Inferior parietal cortex (tissue), 1 donor: ENCODE results near the gene UQCRC1.

Experiments used
- DNase-seq: peaks from one replicate; pipeline ENCODE4 v3.0.0-alpha.2; 2016; ENCODE audit errors: extremely low spot score

Gene UQCRC1

DNA sequence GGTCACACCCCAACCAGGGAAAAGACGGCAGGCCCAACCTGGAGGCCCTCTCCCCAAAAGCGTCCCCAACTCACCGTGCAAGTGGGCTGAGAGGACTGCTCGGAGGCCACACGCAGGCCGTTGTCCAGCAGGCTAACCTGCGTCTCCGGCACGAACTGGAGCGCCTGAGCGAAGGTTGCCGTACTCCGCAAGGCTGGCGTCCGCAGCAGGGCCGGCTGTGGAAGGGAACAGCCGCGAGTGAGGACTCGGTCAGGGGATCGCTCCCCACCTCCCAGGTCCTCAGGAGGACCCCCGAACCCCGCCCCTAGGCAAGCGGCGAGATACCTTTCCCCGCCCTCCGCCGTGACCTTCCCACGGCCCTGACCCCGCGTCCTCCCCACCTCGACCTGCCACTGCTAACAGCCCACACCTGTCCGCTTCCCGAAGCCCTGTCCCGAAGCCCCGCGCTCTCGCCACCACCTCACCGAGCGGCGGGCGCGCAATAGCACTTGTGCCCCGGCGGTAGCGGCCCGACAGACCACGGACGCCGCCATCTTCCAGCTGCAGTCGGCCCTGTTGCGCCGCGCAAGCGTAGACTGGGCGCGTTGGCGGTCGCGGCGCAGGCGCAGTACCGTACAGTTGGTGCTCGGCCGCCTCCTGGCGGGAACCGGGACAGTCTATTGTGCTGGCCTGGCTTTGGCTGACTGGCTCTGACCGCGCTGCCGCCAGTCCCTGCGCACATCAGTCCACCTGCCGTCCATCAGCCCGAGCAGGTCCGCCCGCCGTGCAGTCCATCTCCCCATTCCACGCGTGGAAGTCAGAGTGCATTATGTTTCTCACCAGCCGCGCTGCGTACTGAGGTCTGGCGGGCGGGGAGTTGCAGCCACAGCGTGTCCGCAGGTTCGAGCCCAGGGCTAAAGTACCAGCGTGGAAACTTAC, at the start of gene UQCRC1:
TSS of gene UQCRC1 (minus strand) at position 559 of the 918 bp plus-strand sequence. CDS start at position 533, 26 bp downstream.
- DNase-seq: peak; percentile 93

DNA sequence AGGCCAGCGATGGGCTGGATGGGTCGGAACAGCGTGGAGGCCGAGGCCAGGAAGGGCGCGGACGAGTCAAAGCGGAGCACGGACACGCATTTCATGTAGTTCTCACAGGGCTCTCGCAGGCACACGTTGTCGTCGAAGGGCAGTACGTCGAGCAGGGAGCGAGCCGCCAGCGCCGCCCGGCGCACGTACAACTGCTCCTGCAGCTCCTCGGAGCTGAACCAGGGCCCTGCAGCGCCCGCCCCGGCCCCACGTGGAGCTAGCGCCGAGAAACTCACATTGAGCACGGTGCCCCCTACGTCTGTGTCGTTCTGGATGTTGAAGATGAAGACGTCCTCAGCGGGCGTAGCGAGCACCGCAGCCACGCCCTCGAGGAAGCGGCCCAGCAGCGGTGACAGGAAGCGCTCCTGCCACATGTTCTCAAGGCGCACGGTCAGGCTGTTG, 47.4 kb upstream of the UQCRC1 start:
- no peak for DNase-seq

DNA sequence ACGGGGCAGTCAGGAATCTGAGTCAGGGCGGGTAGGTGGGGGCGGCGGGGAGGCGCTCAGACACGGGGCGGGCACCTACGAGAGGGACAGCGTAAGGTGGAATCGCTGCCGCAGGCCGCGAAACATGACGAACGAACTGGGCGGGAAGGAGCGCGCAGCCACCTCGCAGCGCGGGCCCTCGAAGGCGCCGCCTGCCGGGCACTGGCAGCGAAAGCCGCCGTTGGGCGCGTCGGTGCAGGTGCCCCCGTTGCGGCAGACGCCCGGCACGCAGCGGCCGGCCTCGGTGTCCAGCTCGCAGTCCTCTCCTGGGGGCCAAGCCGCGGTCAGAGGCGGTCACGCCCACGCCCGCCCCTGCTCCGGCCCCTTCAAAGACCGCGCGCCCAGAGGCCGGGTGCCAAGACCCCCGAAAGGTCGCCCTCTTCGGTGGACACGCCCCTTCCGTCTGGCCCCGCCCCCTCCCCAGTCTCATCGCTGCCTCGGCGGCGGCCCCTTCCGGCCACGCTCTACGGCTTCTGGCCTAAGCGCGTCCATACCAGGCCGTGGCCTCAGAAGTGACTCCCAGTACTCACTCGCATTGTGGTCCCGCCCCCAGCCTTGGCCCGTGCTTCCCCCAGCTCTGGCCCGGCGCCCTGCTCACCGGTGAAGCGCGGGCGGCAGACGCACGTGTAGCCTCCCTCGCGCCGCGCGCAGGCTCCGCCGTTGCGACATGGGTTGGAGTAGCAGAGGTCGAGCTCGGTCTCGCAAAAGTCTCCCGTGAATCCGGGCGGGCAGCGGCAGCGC, 46.8 kb upstream of the UQCRC1 start:
- no peak for DNase-seq

DNA sequence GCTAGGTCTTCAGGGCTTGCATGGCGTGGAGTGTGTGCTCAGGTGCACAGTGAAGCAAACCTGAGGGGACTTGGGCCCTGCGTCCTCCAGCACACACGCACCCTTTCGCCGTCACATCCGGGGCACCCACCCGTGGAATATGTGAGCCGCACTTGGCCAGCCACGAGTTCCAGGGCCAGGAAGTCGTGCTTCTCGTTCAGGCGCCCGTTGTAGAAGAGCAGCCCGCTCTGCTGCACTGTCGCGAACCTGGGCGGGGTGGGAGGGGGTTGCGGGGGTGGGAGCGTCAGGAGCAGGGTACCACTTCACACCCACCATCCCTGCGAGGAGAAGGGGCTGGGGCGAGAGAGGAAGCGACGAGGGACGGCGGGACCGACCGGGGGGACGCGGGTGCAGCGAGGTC, 46.2 kb upstream of the UQCRC1 start:
- no peak for DNase-seq

DNA sequence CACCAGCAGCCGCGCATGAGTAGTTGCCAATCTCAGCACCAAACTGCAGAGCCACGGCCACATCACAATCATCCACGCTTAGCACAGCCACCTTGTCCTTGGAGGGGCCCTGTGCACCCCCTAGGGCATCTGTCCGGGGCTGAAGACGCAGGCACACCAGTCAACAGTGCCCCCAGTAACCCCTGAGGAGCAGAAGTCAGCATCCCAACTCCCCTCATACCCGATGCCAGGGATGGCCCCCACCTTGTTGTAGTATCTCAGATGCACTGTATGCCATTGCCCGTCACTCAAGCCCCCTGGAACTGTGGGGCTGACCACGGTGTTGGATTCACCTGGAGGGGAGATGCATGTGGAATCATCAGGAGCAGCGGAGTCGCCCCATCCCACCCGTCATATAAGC, 45.6 kb upstream of the UQCRC1 start:
- no peak for DNase-seq

DNA sequence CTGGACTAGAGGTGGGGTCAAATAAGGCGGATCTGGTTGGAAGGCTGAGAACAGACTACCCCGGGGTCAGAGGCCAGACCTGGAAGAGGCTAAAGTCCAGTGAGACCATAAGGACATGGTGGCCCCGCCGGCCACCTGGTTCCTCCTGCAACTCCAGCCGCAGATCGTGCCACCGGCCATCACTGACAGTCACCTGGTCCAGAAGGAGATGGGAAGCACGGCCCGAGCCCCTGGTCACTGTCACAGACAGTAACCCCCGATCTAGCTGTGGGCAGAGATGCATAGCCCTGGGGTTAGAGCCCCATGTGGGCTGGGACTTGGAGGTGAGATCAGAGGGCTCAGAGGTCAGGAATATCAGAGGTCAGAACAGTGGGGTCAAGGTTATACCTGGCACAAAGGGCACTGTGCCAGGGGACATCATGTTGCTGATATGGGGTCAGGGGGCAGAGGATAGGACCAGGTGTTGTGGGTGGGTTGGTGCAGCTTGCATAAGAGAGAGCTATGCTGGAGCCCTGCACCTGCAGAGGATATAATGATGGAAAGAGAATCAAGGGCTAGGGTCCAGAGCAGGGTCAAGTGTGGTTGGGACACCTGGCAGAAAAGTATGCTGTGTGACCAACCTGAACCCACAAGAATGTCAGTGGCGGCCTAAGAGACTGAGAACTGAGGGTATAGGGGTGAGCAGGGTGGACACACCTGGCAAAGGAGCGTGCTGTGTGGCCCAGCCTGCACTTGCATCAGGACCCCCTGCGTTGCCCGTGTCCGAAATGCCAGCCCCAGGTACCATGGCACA, 43.7 kb upstream of the UQCRC1 start:
- no peak for DNase-seq

DNA sequence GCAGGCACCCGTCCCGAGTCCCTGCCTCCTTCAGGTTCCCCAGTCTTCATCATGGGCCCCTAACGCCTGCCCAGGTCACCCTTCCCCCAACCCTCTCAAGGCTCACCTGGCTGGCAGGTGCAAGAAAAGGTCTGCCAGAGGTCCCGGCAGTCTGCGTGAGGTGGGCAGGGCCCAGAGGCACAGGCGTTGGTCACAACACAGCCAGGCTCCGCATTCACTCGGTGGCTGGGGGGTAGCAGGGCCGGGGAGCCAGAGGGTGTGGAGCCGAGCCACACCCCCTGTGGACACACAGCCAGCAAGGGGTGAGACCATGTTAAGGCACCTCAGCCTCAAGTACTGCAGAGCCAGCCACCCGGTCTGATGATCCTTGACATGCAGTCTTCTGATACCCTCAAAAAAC, 42.3 kb upstream of the UQCRC1 start:
- DNase-seq: no peak

DNA sequence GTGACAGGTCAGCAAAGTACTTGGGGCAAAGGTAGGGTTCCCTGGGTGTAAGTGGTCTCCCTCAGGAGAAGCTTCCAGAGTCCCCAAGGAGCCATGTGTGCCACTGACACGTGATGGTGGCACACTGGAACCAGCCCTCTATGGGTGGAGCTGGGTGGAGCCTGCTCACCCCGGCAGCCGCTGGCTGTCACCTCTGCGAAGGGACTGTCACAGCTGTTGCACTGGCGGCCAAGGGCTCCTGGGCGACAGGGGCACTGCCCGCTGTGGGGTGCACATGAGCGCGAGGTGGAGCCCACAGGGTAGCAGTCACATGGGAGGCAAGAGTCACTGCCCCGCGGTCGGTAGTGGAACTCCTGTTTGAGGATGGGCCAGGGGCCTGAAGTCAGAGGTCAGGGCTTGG, 41.3 kb upstream of the UQCRC1 start:
- no peak for DNase-seq

DNA sequence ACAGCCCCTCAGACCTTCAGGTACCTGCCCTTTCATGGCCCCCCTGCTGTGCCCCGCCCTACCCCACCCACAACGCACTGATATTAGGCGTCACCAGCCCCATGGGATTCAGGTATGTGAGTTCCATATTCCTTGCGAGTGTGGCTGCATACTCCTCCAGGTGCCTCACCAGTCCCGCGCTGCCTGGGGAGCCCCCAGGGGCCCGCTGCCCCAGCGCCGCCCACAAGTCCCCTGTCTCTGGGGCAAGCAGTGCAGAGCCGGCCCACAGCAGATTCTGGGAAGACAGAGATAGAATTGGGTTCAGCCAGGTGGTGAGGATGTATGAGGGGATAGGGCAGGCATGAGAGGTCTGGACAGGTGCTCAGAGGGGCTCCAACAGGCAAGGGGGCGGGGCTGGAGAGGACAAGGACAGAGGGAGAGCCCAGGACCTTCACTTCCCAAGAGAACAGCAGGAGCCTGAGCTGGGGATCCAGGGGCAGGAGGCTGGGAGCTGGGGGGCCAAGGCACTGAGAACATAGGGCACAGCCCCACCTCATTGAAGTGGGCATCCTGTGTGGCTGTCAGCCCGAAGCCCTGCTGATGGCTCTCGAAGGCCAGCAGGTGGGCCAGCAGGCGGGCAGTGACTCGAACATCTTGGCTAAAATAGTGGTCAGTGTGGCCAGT, 38.9 kb upstream of the UQCRC1 start:
- DNase-seq: no peak

DNA sequence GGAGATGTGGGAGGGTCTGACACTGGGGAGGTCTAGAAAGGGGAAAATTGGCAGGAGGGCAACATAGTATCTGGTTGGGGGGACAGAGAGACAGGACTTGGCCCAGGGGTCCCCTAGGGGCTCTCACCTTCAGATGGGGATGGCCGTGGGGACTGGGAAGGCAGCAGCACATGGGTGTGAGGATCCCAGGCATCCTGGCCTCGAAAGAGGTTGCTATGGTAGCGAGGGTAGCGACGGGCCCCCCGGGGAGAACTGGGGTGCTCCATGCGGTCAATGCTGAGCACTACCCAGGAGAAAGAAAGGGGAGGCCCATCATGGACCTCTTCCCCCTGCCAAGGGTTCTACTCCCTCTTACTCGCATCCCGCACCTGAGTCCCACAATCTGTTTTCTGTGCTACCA, 38.3 kb upstream of the UQCRC1 start:
- DNase-seq: no peak

DNA sequence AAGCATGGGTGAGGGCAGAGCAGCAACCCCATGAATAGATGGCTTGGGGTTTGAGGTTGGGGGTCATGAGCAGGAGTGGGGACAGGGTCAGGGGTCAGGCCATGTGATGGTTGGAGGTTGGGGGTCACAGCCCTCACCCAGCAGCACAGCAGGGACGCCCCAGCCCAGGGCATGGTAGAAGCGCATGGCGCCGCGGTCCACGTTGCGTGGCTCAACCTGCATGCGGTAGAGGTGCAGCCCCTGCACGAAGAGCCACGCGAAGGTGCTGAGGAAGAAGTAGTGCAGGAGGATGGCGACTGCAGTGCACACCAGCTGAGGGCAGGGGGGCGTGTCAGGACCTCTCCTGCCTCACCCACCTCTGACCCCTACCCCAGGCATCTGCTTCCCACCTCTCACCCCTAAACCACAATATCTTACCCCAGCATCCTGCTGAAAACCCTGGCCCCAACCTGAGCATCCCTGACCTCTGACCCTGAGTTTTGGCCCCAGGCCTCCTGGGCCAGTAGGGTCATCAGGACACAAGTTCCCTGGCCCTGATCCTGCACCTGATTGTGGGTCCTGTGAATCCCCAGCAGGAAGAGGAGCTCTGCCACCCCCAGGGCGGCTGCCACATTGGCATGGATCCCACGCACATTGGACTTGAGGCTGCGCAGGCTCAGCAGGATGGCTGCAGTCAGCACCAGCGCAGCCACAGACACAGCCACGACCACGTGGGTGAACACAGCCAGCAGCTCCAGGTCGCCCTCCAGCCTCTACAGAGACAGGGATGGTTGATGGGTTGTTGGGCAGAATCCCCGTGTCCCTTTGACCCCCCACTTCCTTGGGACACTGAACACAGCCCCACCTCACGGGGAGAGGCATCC, 35.7 kb upstream of the UQCRC1 start:
- DNase-seq: no peak

DNA sequence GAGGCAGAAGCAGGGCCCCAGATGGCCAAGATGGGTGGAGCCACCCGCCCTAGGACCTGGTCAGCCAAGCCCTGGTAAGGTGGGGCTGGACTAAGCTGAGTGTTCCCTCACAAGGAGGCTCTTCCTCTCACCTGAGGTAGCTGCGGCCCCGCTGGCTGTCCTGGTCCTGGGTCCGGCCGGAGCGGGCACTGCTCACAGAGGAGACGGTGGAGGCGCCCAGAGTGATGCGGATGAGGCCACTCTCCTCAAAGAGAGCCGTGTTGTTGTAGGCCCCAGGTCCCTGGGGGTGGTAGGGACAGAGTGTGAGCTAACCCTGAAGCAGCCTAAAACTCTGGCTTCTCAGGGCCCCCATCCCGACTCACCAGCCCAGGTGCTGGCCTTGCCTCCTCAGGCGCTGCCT, 33.2 kb upstream of the UQCRC1 start:
- DNase-seq: no peak

DNA sequence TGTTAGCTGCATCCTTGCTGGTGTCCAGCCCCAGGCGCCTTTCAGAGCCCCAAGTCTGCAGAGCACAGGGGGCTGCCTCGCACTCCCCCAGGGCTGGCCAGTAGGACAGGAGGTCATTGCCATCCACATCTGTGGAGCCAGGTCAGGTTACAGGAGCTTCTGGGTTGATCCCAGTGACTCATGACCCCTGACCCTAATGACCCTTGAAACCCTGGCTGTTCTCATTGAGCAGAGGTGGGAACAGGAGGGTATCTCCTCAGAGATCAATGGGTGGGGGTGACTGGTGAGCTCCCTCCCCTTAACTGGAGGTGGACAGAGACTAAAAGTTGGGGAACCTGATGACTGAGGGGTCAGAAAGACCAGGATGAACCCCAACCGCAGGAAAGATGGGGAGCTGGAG, 31.9 kb upstream of the UQCRC1 start:
- DNase-seq: no peak

DNA sequence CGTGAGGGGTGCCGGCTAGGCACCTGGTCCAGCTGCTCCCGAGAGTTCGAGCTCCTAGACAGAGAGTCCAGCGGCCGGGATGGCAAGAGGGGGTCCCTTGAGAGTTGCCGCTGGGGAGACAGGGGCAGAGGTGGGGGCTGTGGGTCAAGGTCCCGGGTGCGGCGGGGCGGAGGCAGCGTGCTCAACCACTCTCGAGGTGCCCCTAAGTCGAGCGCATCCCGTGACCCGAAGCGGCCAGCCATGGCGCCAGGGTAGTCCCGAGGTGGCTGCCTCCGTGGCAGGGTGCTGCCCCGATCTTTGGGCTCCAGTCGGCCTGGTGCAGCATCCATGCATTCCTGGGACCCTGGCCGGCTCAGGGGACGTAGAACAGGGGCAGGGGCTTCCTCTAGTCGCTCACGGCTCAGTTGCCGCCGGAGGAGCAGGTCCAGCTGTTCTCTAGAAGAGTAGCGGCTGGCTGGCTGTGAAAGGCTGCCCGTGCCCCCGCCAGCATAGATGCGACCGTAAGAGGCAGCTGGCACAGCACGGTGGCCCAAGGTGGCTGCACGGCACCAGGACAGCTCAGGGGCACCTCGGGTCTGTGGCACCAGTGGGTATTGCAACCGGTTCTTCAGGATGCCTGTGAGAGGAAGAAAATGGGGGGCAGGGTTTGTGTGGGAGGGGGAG, 30.6 kb upstream of the UQCRC1 start:
- DNase-seq: no peak

DNA sequence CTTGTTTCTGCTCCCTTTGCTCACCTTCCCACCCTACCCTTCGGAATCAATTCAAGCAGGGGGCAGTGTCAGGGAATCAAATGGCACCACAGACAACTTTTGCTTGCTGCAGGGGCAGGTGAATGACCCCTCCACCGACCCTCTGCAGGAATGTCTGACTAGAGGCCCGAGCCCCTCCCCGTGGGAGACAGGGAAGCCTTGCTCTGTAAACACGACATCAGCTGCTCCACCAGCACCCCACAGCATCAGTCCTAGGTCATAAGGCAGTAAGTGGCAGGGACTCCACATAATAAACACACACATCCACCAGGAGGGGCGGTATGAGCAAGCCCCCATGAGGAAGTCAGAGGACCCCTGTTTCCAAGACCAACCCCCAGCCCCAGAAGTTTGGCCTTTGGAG, 27.9 kb upstream of the UQCRC1 start:
- DNase-seq: no peak

DNA sequence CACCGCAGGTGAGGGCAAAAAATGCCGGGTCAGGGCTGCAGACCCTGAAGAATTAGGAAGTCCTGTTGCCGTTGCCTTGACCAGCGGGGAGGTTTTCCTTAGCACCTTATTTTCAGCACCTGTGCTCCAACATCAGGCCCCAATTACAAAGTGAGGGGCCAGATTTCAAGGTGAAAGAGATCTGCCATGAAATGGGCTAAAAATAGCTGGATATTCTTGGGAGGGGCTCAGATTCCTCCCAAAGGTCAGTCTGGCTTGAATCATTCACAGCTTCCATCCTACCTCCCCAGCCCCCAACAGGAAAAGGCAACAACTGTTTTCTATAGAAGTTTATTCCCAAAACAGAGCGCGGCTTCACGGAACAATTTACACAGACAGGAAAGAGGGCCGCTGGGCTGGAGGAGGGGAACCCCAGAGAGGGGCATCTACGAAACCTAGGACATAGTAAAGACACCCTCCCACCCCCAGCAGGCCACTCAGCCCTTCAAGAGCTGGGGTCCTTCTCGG, 26.8 kb upstream of the UQCRC1 start:
- DNase-seq: no peak

DNA sequence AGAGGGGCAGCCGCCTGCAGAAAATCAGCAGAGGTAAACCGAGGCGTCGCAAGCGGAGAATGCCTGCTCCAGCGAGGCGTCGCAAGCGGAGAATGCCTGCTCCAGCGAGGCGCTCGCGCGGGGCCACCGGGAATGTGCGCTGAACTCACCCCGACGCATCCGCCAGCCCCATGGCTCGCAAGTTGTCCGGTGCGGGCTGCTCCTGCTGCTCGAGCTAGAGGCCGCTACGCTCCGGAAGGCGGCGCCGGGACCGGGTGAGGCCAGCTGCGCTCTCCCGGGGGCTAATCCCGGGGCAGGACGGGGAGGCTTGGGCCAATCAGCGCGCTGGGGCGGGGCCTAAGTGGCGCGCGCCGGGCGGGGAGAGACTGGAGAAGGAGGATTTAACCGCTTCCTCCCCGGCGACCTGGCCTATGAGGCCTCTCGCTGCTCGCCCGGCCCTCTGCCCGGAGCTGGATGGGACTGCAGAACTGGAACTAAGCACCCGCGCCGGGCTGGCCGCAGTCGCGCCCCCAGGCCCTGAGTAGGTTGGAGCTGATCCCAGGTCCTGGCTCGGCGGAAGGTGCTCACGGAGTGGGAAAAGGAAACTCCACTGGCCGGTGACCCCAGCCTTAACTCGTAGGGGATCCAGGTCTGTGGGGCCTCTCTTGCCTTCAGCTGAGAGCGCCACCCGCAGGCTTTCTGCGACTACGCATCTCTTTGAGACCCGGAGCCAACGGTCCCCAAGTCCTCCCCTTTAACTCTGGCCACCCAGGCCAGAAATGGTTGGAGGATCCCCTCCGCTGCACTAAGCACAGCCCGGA, 26.0 kb upstream of the UQCRC1 start, which contains the start of gene SLC26A6:
TSS of gene SLC26A6 (minus strand) at position 240 of the 800 bp plus-strand sequence. CDS start at position 172, 68 bp downstream.
- DNase-seq: peak; percentile 94

DNA sequence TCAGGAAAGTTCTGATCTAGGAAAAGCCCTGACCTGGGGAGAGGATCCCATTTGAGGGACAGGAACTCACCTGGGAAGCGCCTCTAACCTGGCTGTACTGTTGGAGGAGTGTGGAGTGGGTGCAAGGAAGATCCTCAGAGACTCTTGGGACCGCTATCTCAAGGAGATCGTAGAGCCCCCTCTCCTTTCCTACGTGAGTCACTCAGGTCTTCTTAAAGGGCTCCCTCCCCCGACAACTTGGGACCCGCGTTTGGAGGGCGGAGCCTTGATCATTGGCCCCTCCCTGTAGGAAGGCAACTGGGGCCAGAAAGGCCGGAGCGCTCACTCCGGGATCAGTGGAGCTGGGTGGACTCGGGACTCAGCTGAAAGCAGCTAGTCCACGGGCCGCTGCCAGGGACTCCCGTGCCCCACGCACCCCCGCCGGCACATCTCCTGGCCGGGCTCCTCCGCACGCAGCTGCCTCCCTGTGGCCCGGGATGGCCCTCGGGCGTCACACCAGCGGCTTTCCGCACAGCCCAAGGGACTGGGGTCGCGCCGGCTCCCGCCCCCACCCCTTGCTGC, 25.3 kb upstream of the UQCRC1 start:
- DNase-seq: peak; percentile 15
